DOHH2 (cell line): Measurements from ENCODE around the gene PLA2G4A.

Experiments used
- H3F3A ChIP-seq: fragments of 200-600 bp; sonication (generic), shearing (Covaris generic); 2 replicates; pipeline ENCODE4 v1.6.0; 2016; ENCODE audit warnings: antibody characterized with exemption, mild to moderate bottlenecking; ENCODE audit not compliant: control insufficient read depth, insufficient read depth
- H3K27ac ChIP-seq: fragments of 200-600 bp; sonication (generic); 2 replicates; pipeline ENCODE4 v1.5.1; 2014; ENCODE audit warnings: low read depth, mild to moderate bottlenecking, low read length, moderate library complexity
- H3K27me3 ChIP-seq: fragments of 200-600 bp; sonication (generic); 2 replicates; pipeline ENCODE4 v1.6.1; 2014; ENCODE audit warnings: mild to moderate bottlenecking, low read length, mixed read lengths; ENCODE audit not compliant: control insufficient read depth
- H3K36me3 ChIP-seq: fragments of 200-600 bp; sonication (generic); 2 replicates; pipeline ENCODE4 v1.6.1; 2014; ENCODE audit warnings: mild to moderate bottlenecking, low read length, moderate library complexity, mixed read lengths; ENCODE audit not compliant: control insufficient read depth
- H3K4me1 ChIP-seq: fragments of 200-600 bp; sonication (generic); 2 replicates; pipeline ENCODE4 v1.6.1; 2014; ENCODE audit warnings: mild to moderate bottlenecking, low read length, mixed read lengths; ENCODE audit not compliant: control insufficient read depth
- H3K4me2 ChIP-seq: fragments of 200-600 bp; sonication (generic); 2 replicates; pipeline ENCODE4 v1.6.0; 2014; ENCODE audit warnings: mild to moderate bottlenecking, low read length, moderate library complexity
- H3K4me3 ChIP-seq: fragments of 200-600 bp; sonication (generic); 2 replicates; pipeline ENCODE4 v1.5.1; 2014; ENCODE audit warnings: mild to moderate bottlenecking, low read length, mixed read lengths
- H3K79me2 ChIP-seq: fragments of 200-600 bp; sonication (generic); 2 replicates; pipeline ENCODE4 v1.6.1; 2014; ENCODE audit warnings: mild to moderate bottlenecking, low read length, mixed read lengths; ENCODE audit not compliant: control insufficient read depth
- H3K9me2 ChIP-seq: fragments of 200-600 bp; sonication (generic); replicated peaks from 2 replicates; pipeline ENCODE4 v1.6.1; 2014; ENCODE audit warnings: mild to moderate bottlenecking, low read length, mixed read lengths; ENCODE audit not compliant: control insufficient read depth
- H3K9me3 ChIP-seq: fragments of 200-600 bp; sonication (generic); 2 replicates; pipeline ENCODE4 v1.6.1; 2014; ENCODE audit warnings: antibody characterized with exemption, low read length, mixed read lengths; ENCODE audit not compliant: control insufficient read depth, insufficient read depth
- H4K20me1 ChIP-seq: fragments of 200-600 bp; sonication (generic); 2 replicates; pipeline ENCODE4 v1.6.0; 2014; ENCODE audit warnings: low read depth, mild to moderate bottlenecking, antibody characterized with exemption, low read length, moderate library complexity; ENCODE audit not compliant: control insufficient read depth, insufficient read depth
- EZH2phosphoT487 ChIP-seq: fragments of 200-600 bp; sonication (generic); IDR thresholded peaks from 2 replicates; pipeline ENCODE4 v1.6.1; 2017; ENCODE audit warnings: borderline replicate concordance, mild to moderate bottlenecking, antibody characterized with exemption, low read length, moderate library complexity, mixed read lengths
- TF ChIP-seq, protein P1 (sequence below): fragments of 200-600 bp; sonication (generic); IDR thresholded peaks from one replicate; pipeline ENCODE4 v1.5.1; 2014; ENCODE audit warnings: antibody characterized with exemption, mild to moderate bottlenecking, low read depth, low read length; ENCODE audit not compliant: poor library complexity, severe bottlenecking

The PLA2G4A gene

DNA sequence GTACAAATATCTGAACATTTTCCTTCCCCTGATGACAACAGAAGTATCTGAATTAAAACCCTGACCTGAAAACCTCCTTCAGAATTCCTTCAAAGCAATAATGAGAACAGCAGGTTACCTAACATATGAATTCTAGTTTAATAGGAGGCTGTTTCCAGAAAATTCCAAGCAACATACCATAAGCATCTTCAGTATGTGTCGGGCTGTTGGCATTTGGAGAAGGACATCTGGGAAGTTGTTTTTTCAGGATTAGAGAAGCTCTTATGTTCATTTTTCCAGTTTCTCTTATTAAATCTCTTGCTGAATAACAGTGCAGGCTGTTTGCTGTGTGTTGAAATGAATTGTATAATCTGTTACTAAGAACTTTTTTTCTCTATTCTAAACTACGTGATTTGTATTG is 101.5 kb downstream of the PLA2G4A start:
- Histone ChIP-seq H4K20me1 (no peaks in the 10 kb centered on the region), H3K27me3 (no peaks in the 10 kb centered on the region), H3K4me3 (no peak overlapping the region), H3K79me2 (no peaks in the 10 kb centered on the region), H3K4me1 (no peaks in the 10 kb centered on the region), H3K27ac (no peak overlapping the region), H3F3A (no peaks in the 10 kb centered on the region), H3K4me2 (no peak overlapping the region), H3K36me3 (no peaks in the 10 kb centered on the region), H3K9me2 (no peaks in the 10 kb centered on the region), H3K9me3 (no peaks in the 10 kb centered on the region)
- TF ChIP-seq, protein P1, sequence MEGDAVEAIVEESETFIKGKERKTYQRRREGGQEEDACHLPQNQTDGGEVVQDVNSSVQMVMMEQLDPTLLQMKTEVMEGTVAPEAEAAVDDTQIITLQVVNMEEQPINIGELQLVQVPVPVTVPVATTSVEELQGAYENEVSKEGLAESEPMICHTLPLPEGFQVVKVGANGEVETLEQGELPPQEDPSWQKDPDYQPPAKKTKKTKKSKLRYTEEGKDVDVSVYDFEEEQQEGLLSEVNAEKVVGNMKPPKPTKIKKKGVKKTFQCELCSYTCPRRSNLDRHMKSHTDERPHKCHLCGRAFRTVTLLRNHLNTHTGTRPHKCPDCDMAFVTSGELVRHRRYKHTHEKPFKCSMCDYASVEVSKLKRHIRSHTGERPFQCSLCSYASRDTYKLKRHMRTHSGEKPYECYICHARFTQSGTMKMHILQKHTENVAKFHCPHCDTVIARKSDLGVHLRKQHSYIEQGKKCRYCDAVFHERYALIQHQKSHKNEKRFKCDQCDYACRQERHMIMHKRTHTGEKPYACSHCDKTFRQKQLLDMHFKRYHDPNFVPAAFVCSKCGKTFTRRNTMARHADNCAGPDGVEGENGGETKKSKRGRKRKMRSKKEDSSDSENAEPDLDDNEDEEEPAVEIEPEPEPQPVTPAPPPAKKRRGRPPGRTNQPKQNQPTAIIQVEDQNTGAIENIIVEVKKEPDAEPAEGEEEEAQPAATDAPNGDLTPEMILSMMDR: no peak
- no peak for TF ChIP-seq EZH2phosphoT487

DNA sequence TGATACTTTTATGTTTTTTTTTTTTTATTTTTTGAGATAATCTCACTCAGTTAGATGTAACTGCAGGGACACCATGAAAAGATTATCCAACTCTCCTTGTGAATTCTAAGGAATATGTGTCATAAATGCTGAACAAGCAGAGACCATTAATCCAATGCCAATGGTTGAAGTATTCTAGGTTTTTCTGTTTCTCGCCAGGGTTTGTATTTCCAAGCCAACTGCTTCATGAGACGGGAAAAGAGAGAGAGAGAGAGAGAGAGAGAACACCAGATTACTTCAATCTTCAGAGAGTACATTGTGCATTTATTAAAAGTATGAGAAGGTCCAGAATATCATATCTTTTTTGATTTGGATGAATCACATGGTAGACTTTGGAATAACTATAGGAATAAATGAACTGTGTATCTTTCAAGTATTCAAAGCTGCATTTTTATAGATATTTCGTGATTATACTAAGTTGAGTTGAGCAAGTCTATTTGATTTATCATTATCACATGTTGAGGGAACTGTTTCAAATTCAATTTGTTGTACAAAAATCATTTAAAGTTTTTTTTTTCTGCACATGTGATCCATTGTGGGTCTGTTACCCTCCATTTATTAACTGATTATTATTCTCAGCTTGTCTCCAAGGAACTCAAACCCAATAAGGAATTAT is 108.4 kb downstream of the PLA2G4A start:
- no peak overlapping the region for H3K4me2 ChIP-seq
- no peaks in the 10 kb centered on the region for H3K79me2 ChIP-seq
- no peaks in the 10 kb centered on the region for H3K4me1 ChIP-seq
- TF ChIP-seq, protein P1: no peak
- TF ChIP-seq EZH2phosphoT487: no peak
- no peaks in the 10 kb centered on the region for H4K20me1 ChIP-seq
- H3K36me3 ChIP-seq: no peaks in the 10 kb centered on the region
- no peaks in the 10 kb centered on the region for H3K9me2 ChIP-seq
- H3F3A ChIP-seq: no peaks in the 10 kb centered on the region
- H3K4me3 ChIP-seq: no peak overlapping the region
- no peaks in the 10 kb centered on the region for H3K9me3 ChIP-seq
- H3K27me3 ChIP-seq: no peaks in the 10 kb centered on the region
- no peak overlapping the region for H3K27ac ChIP-seq

DNA sequence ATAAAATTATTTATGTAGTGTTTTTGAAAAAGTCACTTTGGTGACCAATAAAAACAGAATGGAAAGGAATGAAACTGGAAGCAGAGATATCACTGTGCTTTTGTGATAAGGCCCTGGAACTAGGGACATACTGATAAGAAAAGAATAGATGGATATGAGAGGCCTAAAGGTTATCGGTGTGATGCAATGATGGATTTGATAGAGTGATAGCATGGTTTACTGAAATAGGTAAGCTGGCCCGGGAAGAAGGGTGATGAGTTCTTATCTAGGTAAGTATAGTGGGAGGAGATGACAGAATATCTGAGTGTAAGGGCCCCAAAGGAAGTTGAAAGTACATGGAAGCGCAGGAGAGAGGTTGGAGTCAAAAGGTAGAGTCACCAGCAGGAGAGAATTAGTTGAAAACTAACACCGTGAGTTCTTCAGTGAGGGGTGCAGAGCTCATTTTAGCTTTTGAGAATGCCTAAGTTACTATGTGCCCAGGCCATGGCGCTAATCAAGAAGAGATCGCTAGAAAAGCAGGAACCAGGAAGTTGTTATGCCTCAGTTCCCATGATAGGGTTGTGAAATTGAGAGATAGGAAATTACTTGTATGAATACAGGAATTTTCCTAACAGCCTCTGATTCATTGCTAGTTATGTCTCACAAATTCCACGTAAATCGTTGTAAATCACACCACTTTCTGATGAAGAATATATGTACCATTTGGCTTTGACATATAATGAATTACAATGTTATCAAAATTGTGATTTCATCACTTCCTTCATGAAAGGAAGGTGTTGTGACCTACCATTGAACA is 115.3 kb downstream of the PLA2G4A start:
- Histone ChIP-seq H3K4me2 (no peak overlapping the region), H3K4me3 (no peak overlapping the region), H3K4me1 (no peaks in the 10 kb centered on the region), H3K27me3 (no peaks in the 10 kb centered on the region), H3K79me2 (no peaks in the 10 kb centered on the region), H3K9me3 (no peaks in the 10 kb centered on the region), H3F3A (no peaks in the 10 kb centered on the region), H3K36me3 (no peaks in the 10 kb centered on the region), H3K27ac (no peak overlapping the region), H4K20me1 (no peaks in the 10 kb centered on the region), H3K9me2 (no peaks in the 10 kb centered on the region)
- no peak for TF ChIP-seq EZH2phosphoT487
- TF ChIP-seq, protein P1: no peak
